Liver (tissue), 3 donors: Measurements from ENCODE around the gene AFDN.

Source experiments
- ATF3 ChIP-seq: IDR thresholded peaks from 2 replicates; pipeline ENCODE4 v1.6.1; 2016; ENCODE audit warnings: antibody characterized with exemption
- CTCF ChIP-seq: fragments of 150-350 bp; IDR thresholded peaks from 2 replicates; pipeline ENCODE4 v1.5.1; 2017; ENCODE audit warnings: improper control_type of control experiment, low read depth, low read length; ENCODE audit not compliant: missing input control
- EGR1 ChIP-seq, 2 donors: IDR thresholded peaks; 2 replicates each; pipeline ENCODE4 v1.6.1; 2016 to 2018; ENCODE audit warnings: antibody characterized with exemption in 2 of 2, low read depth in 2 of 2
- GABPA ChIP-seq, 2 donors: IDR thresholded peaks in 1 of 2; conservative IDR thresholded peaks in 1 of 2; 2 replicates each; pipeline ENCODE4 v1.6.1; 2016; ENCODE audit warnings: antibody characterized with exemption in 2 of 2, mild to moderate bottlenecking in 1 of 2, moderate library complexity in 1 of 2
- HNF4G ChIP-seq: IDR thresholded peaks from 2 replicates; pipeline ENCODE4 v1.6.1; 2016; ENCODE audit warnings: antibody characterized with exemption
- JUND ChIP-seq, 2 donors: IDR thresholded peaks; 2 replicates each; pipeline ENCODE4 v1.6.1; 2016; ENCODE audit warnings: antibody characterized with exemption in 2 of 2
- MAX ChIP-seq: IDR thresholded peaks from 2 replicates; pipeline ENCODE4 v1.6.1; 2016; ENCODE audit warnings: antibody characterized with exemption
- RAD21 ChIP-seq, 2 donors: IDR thresholded peaks; 2 replicates each; pipeline ENCODE4 v1.6.1; 2016; ENCODE audit warnings: antibody characterized with exemption in 2 of 2, mild to moderate bottlenecking in 2 of 2
- REST ChIP-seq: IDR thresholded peaks from 2 replicates; pipeline ENCODE4 v1.6.1; 2016; ENCODE audit warnings: antibody characterized with exemption, mild to moderate bottlenecking
- SP1 ChIP-seq: IDR thresholded peaks from 2 replicates; pipeline ENCODE4 v1.6.1; 2018; ENCODE audit warnings: antibody characterized with exemption, mild to moderate bottlenecking
- TAF1 ChIP-seq: conservative IDR thresholded peaks from 2 replicates; pipeline ENCODE4 v1.6.1; 2016; ENCODE audit warnings: antibody characterized with exemption, mild to moderate bottlenecking
- YY1 ChIP-seq: IDR thresholded peaks from 2 replicates; pipeline ENCODE4 v1.6.1; 2016; ENCODE audit warnings: antibody characterized with exemption, mild to moderate bottlenecking
- ZBTB33 ChIP-seq: IDR thresholded peaks from 2 replicates; pipeline ENCODE4 v1.6.1; 2016; ENCODE audit warnings: antibody characterized with exemption
- donor health status: healthy.
- donor health status: healthy.

- TF ChIP-seq CTCF (no peak), MAX (no peak), GABPA (IDR thresholded peaks at IDR 0.05 in 1 of 2, conservative IDR thresholded peaks at IDR 0.05 in 1 of 2) (no peak), RAD21 (IDR thresholded peaks at IDR 0.05) (no peak), YY1 (peak; percentile 21), TAF1 (no peak), JUND (IDR thresholded peaks at IDR 0.05) (no peak), ZBTB33 (no peak), SP1 (peak; percentile 46), HNF4G (peak; percentile 37), REST (no peak), EGR1 (IDR thresholded peaks at IDR 0.05; ENCODE audit: low read depth in 2 of 2) (no peak), ATF3 (peak; percentile 13)
Observed at GRCh38 chr6:167963589-167964057, 136.9 kb downstream of the AFDN start.
